IMR-90 (cell line): Measurements from ENCODE around the gene SNX32. TPM values are rescaled to one million over a fixed set of nuclear protein-coding genes. Genes with fewer than 3 reads are reported as not detected.

ENCODE experiments used
- ATAC-seq: fragments of 200-7000 bp; cut with Tn5 transposase; 2 replicates; pipeline ENCODE4 v1.9.1; 2020; ENCODE audit warnings: low read depth, mild to moderate bottlenecking, moderate library complexity
- BruUV-seq: library from RNA; stranded (reverse); fragments of 400-500 nt; replicated peaks from 2 replicates; lab custom pipeline; 2021; lab: Mats Ljungman, UMichigan
- CTCF ChIA-PET: fragments of 300-600 bp; formaldehyde crosslinking; extraction: SDS; loops from one replicate; lab custom pipeline; 2021; ENCODE audit warnings: antibody characterized with exemption; lab: Yijun Ruan, JAX
- POLR2A ChIA-PET: fragments of 300-600 bp; sonication (Branson Sonifier 250); formaldehyde crosslinking; loops from one replicate; lab custom pipeline; 2022; ENCODE audit warnings: antibody characterized with exemption; ENCODE audit not compliant: unreplicated experiment; lab: Charles Lee
- DNase-seq: peaks from one replicate; pipeline ENCODE4 v3.0.0; 2013
- H2AFZ ChIP-seq: replicated peaks from 2 replicates; pipeline ENCODE3; 2013; ENCODE audit warnings: low read length, mild to moderate bottlenecking; ENCODE audit not compliant: poor library complexity
- H2AK5ac ChIP-seq: 2 replicates; pipeline ENCODE4 v1.6.1; 2013; ENCODE audit warnings: low read depth, low read length, inconsistent platforms
- H2AK9ac ChIP-seq: replicated peaks from 2 replicates; pipeline ENCODE3; 2013; ENCODE audit warnings: mild to moderate bottlenecking, low read depth, low read length, moderate library complexity; ENCODE audit not compliant: poor library complexity
- H2BK120ac ChIP-seq: 2 replicates; pipeline ENCODE4 v1.6.1; 2013; ENCODE audit warnings: low read depth, low read length, inconsistent platforms
- H2BK15ac ChIP-seq: 3 replicates; pipeline ENCODE4 v1.6.1; 2013; ENCODE audit warnings: low read depth, low read length, inconsistent platforms
- H2BK20ac ChIP-seq: 2 replicates; pipeline ENCODE4 v1.6.1; 2013; ENCODE audit warnings: low read depth, mild to moderate bottlenecking, inconsistent platforms, low read length, moderate library complexity
- H2BK5ac ChIP-seq: 2 replicates; pipeline ENCODE4 v1.6.1; 2013; ENCODE audit warnings: mild to moderate bottlenecking, low read depth, low read length, inconsistent platforms; ENCODE audit not compliant: poor library complexity, severe bottlenecking
- H3K14ac ChIP-seq: replicated peaks from 2 replicates; pipeline ENCODE4 v1.6.1; 2013; ENCODE audit warnings: low read depth, low read length, inconsistent platforms
- H3K18ac ChIP-seq: 2 replicates; pipeline ENCODE4 v1.6.1; 2013; ENCODE audit warnings: low read depth, low read length, control low read depth
- H3K23ac ChIP-seq: 2 replicates; pipeline ENCODE4 v1.6.1; 2013; ENCODE audit warnings: low read depth, low read length, inconsistent platforms
- H3K27ac ChIP-seq: 2 replicates; pipeline ENCODE4 v1.5.1; 2013; ENCODE audit warnings: mild to moderate bottlenecking, control low read depth, low read length; ENCODE audit not compliant: insufficient read depth
- H3K27me3 ChIP-seq: 2 replicates; pipeline ENCODE4 v1.6.1; 2013; ENCODE audit warnings: low read length; ENCODE audit not compliant: control insufficient read depth, insufficient read depth
- H3K36me3 ChIP-seq: 2 replicates; pipeline ENCODE4 v1.6.1; 2013; ENCODE audit warnings: low read length, mixed read lengths; ENCODE audit not compliant: control insufficient read depth, insufficient read depth
- H3K4ac ChIP-seq: 2 replicates; pipeline ENCODE4 v1.6.1; 2013; ENCODE audit warnings: low read depth, low read length, inconsistent platforms
- H3K4me1 ChIP-seq: 2 replicates; pipeline ENCODE4 v1.6.1; 2013; ENCODE audit warnings: low read length, mixed read lengths; ENCODE audit not compliant: control insufficient read depth, insufficient read depth
- H3K4me2 ChIP-seq: 2 replicates; pipeline ENCODE4 v1.6.1; 2013; ENCODE audit warnings: low read depth, mild to moderate bottlenecking, control low read depth, low read length, moderate library complexity
- H3K4me3 ChIP-seq: 2 replicates; pipeline ENCODE4 v1.5.1; 2013; ENCODE audit warnings: low read depth, mild to moderate bottlenecking, control low read depth, low read length, moderate library complexity; ENCODE audit not compliant: insufficient read depth
- H3K56ac ChIP-seq: 2 replicates; pipeline ENCODE4 v1.6.1; 2013; ENCODE audit warnings: low read length, inconsistent platforms; ENCODE audit not compliant: insufficient read depth; ENCODE audit errors: extremely low read depth
- H3K79me1 ChIP-seq, 2 experiments: 2 replicates each; pipeline ENCODE4 v1.6.1; 2013; ENCODE audit warnings: low read length in 2 of 2, inconsistent platforms in 1 of 2, low read depth in 1 of 2
- H3K9ac ChIP-seq: 2 replicates; pipeline ENCODE4 v1.6.1; 2013; ENCODE audit warnings: low read depth, low read length, control low read depth
- H3K9me1 ChIP-seq: 2 replicates; pipeline ENCODE4 v1.6.1; 2013; ENCODE audit warnings: low read length, inconsistent platforms; ENCODE audit not compliant: insufficient read depth
- H3K9me3 ChIP-seq: 2 replicates; pipeline ENCODE4 v1.6.1; 2013; ENCODE audit warnings: low read length; ENCODE audit not compliant: control insufficient read depth, insufficient read depth
- H4K20me1 ChIP-seq: 2 replicates; pipeline ENCODE4 v1.6.1; 2013; ENCODE audit warnings: low read length, inconsistent platforms; ENCODE audit not compliant: insufficient read depth
- H4K5ac ChIP-seq: 2 replicates; pipeline ENCODE4 v1.6.1; 2013; ENCODE audit warnings: mild to moderate bottlenecking, low read depth, low read length, control low read depth
- H4K8ac ChIP-seq, 2 experiments: 2 replicates each; pipeline ENCODE4 v1.6.1; 2013; ENCODE audit warnings: low read depth in 2 of 2, low read length in 2 of 2, control low read depth in 1 of 2, inconsistent platforms in 1 of 2
- H4K91ac ChIP-seq: 2 replicates; pipeline ENCODE4 v1.6.1; 2013; ENCODE audit warnings: low read depth, low read length, inconsistent platforms; ENCODE audit not compliant: insufficient read depth
- CEBPB ChIP-seq: IDR thresholded peaks from 2 replicates; pipeline ENCODE4 v1.6.1; 2012; ENCODE audit warnings: low read depth, low read length, improper control_type of control experiment
- MXI1 ChIP-seq: IDR thresholded peaks from 2 replicates; pipeline ENCODE4 v1.6.1; 2012; ENCODE audit warnings: low read depth, mild to moderate bottlenecking, low read length, moderate library complexity, borderline replicate concordance
- WGBS, 2 experiments: methylation state at CpG; one replicate each; pipeline versions ENCODE4 v1.1.5 to v1.1.7; 2013; ENCODE audit warnings: missing lambda C conversion rate in 2 of 2; ENCODE audit not compliant: insufficient read length in 1 of 2; ENCODE audit errors: extremely low coverage in 2 of 2; 5-methylcytosine and 5-hydroxymethylcytosine counted together
- dilution Hi-C: fragments of 300-500 bp; cut with HindIII; formaldehyde crosslinking; loops from one replicate; pipeline ENCODE4 v1.14.3; 2018; ENCODE audit warnings: low sequenced_read_pairs; ENCODE audit not compliant: unreplicated experiment
- in situ Hi-C: fragments of 300-500 bp; cut with MboI; formaldehyde crosslinking; loops from 3 replicates; pipeline ENCODE4 v1.14.3; 2019; ENCODE audit warnings: low sequenced_read_pairs, inconsistent platforms, mixed read lengths
- intact Hi-C: fragments of 100-400 bp; cut with micrococcal nuclease; formaldehyde crosslinking; loops from 2 replicates; pipeline ENCODE4 v1.10.0; 2022
- polyA plus RNA-seq, 3 experiments: library from polyadenylated mRNA; depleted of rRNA; stranded (reverse); fragments of >200 nt; gene quantifications; 2 replicates each; pipeline ENCODE4 v1.2.3, GENCODE V29; 2012; ENCODE audit warnings: low replicate concordance in 1 of 3
- total RNA-seq: library from RNA; depleted of rRNA; stranded (reverse); fragments of >200 nt; gene quantifications from 2 replicates; pipeline ENCODE4 v1.2.3, GENCODE V29; 2012
- TF ChIP-seq, protein P1 (sequence below): fragments of 150-350 bp; IDR thresholded peaks from 2 replicates; pipeline ENCODE4 v1.6.1; 2017; ENCODE audit warnings: mild to moderate bottlenecking, antibody characterized with exemption, low read length, low read depth

Gene SNX32
- total and polyA plus RNA-seq, 2 of the 4 experiments (the other 2 are of a cell fraction): 0.36 to 0.79 TPM

- Histone ChIP-seq H3K9ac (peak overlapping the region; percentile 77; the same call in 1 of the 2 replicates), H3K23ac (peak overlapping the region; percentile 21), H3K79me1 (peaks cover 20 to 69% of the 10 kb centered on the region in 2 experiments), H3K9me3 (no peaks in the 10 kb centered on the region), H3K27me3 (no peaks in the 10 kb centered on the region), H3K56ac (no peak overlapping the region), H3K4me3 (peak overlapping the region; percentile 89), H2AK9ac (peak overlapping the region; percentile 20), H2BK5ac (no peak overlapping the region), H3K4ac (no peak overlapping the region), H4K20me1 (peaks cover 73% of the 10 kb centered on the region), H3K4me1 (peaks cover 9% of the 10 kb centered on the region), H3K36me3 (peaks cover 57% of the 10 kb centered on the region), H2BK15ac (no peak overlapping the region), H2BK20ac (no peak overlapping the region), H3K18ac (no peak overlapping the region), H2BK120ac (no peak overlapping the region), H3K27ac (no peak overlapping the region), H4K91ac (no peak overlapping the region), H3K9me1 (peaks cover 33% of the 10 kb centered on the region), H4K5ac (no peak overlapping the region), H2AFZ (no peak overlapping the region), H3K14ac (no peak overlapping the region), H3K4me2 (peak overlapping the region; percentile 81; the same call in 1 of the 2 replicates), H2AK5ac (0 out of 2 replicates have a peak overlapping the region, but pooled peaks have one; percentile 10), H4K8ac (no peak overlapping the region)
- 86% methylated on average over 8 of the region's 15 CpGs; no CpG with 5 or more reads in 1 of the 2 experiments for WGBS, 2 experiments
- intact Hi-C loops: no loop called here
- in situ Hi-C loops: no loop called here
- ChIA-PET POLR2A (no interaction called here), CTCF (no interaction called here)
- ATAC-seq (no peak), DNase-seq (no peak)
- TF ChIP-seq CEBPB: peak; percentile 72
- TF ChIP-seq, protein P1, sequence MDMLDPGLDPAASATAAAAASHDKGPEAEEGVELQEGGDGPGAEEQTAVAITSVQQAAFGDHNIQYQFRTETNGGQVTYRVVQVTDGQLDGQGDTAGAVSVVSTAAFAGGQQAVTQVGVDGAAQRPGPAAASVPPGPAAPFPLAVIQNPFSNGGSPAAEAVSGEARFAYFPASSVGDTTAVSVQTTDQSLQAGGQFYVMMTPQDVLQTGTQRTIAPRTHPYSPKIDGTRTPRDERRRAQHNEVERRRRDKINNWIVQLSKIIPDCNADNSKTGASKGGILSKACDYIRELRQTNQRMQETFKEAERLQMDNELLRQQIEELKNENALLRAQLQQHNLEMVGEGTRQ: no peak
- no peak for TF ChIP-seq MXI1
- dilution Hi-C loops: no loop called here
- no TSS peak for BruUV-seq
Measured at GRCh38 chr11:65855927-65856363, 22.2 kb downstream of the SNX32 start.
